Activated T-cell treated with anti-CD3 and anti-CD28 coated beads, Interleukin-2, amount 50 U/mL, for 72 hours (primary cell): ENCODE results near the gene HMCN2. TPM values are rescaled to one million over a fixed set of nuclear protein-coding genes. Genes with fewer than 3 reads are reported as not detected.

Experiments used
- ATAC-seq, 2 donors: fragments of 150-1000 bp; cut with Tn5 transposase; replicated peaks in 1 of 2; 2 replicates each; pipeline ENCODE4 v1.10.0; 2021; ENCODE audit warnings: moderate library complexity in 2 of 2, mild to moderate bottlenecking in 1 of 2
- DNase-seq, 2 donors: peaks; one replicate each; pipeline ENCODE4 v3.0.0; 2021 to 2022; ENCODE audit warnings: mixed read lengths in 1 of 2
- H3K27ac Mint-ChIP-seq: one replicate; pipeline ENCODE4 v1.8.0; 2022; ENCODE audit warnings: mild to moderate bottlenecking, moderate library complexity, mixed read lengths
- H3K27me3 Mint-ChIP-seq: one replicate; pipeline ENCODE4 v1.8.0; 2022; ENCODE audit warnings: low read depth, mixed read lengths
- H3K36me3 Mint-ChIP-seq, 2 donors: one replicate each; pipeline ENCODE4 v1.8.0; 2022; ENCODE audit warnings: mixed read lengths in 2 of 2, mild to moderate bottlenecking in 1 of 2; ENCODE audit not compliant: insufficient read depth in 2 of 2
- H3K4me1 Mint-ChIP-seq: one replicate; pipeline ENCODE4 v1.8.0; 2022; ENCODE audit warnings: low read depth, mixed read lengths
- H3K4me3 Mint-ChIP-seq, 2 donors: one replicate each; pipeline ENCODE4 v1.8.0; 2022; ENCODE audit warnings: mild to moderate bottlenecking in 2 of 2, mixed read lengths in 2 of 2, moderate library complexity in 2 of 2
- H3K9me3 Mint-ChIP-seq, 2 donors: one replicate each; pipeline ENCODE4 v1.8.0; 2022; ENCODE audit warnings: mixed read lengths in 2 of 2
- total RNA-seq, 2 donors: library from RNA; stranded (reverse); gene quantifications; one replicate each; pipeline ENCODE4 v1.2.3, GENCODE V29; 2022

HMCN2 gene
- total RNA-seq, 2 donors from 2014 or later = 0.12 to 0.17 TPM

GRCh38 chr9:130284690-130285089 is 19.1 kb downstream of the HMCN2 start:
- H3K9me3 Mint-ChIP-seq = no peaks in the 10 kb centered on the region
- no peak for DNase-seq
- no peak overlapping the region for H3K4me3 Mint-ChIP-seq
- peaks cover 9% of the 10 kb centered on the region for H3K27me3 Mint-ChIP-seq
- no peaks in the 10 kb centered on the region for H3K4me1 Mint-ChIP-seq
- H3K36me3 Mint-ChIP-seq = no peaks in the 10 kb centered on the region
- ATAC-seq = no peak
- H3K27ac Mint-ChIP-seq = no peak overlapping the region

GRCh38 chr9:130285271-130285670 is 19.7 kb downstream of the HMCN2 start:
- H3K4me3 Mint-ChIP-seq = no peak overlapping the region
- no peaks in the 10 kb centered on the region for H3K9me3 Mint-ChIP-seq
- H3K27ac Mint-ChIP-seq = no peak overlapping the region
- peaks cover 13% of the 10 kb centered on the region for H3K27me3 Mint-ChIP-seq
- ATAC-seq (no peak), DNase-seq (no peak)
- no peaks in the 10 kb centered on the region for H3K36me3 Mint-ChIP-seq
- no peaks in the 10 kb centered on the region for H3K4me1 Mint-ChIP-seq

GRCh38 chr9:130286072-130286770 is 20.7 kb downstream of the HMCN2 start:
- Mint-ChIP-seq H3K36me3 (no peaks in the 10 kb centered on the region), H3K9me3 (no peaks in the 10 kb centered on the region), H3K27ac (no peak overlapping the region), H3K4me3 (no peak overlapping the region), H3K27me3 (peaks cover 16% of the 10 kb centered on the region), H3K4me1 (no peaks in the 10 kb centered on the region)
- no peak for ATAC-seq
- DNase-seq = no peak

- H3K4me1 Mint-ChIP-seq = no peaks in the 10 kb centered on the region
- DNase-seq = no peak
- no peak overlapping the region for H3K4me3 Mint-ChIP-seq
- H3K36me3 Mint-ChIP-seq = no peaks in the 10 kb centered on the region
- H3K27ac Mint-ChIP-seq = no peak overlapping the region
- H3K27me3 Mint-ChIP-seq = peaks cover 16% of the 10 kb centered on the region
- no peaks in the 10 kb centered on the region for H3K9me3 Mint-ChIP-seq
- no peak for ATAC-seq
Measured at GRCh38 chr9:130286781-130287428, 21.3 kb downstream of the HMCN2 start.

- no peak for ATAC-seq
- H3K27ac Mint-ChIP-seq = no peak overlapping the region
- H3K4me3 Mint-ChIP-seq = no peak overlapping the region
- H3K4me1 Mint-ChIP-seq = no peaks in the 10 kb centered on the region
- no peak for DNase-seq
- H3K9me3 Mint-ChIP-seq = no peaks in the 10 kb centered on the region
- peaks cover 16% of the 10 kb centered on the region for H3K27me3 Mint-ChIP-seq
- no peaks in the 10 kb centered on the region for H3K36me3 Mint-ChIP-seq
Measured at GRCh38 chr9:130287736-130288135, 22.2 kb downstream of the HMCN2 start.

- ATAC-seq (no peak), DNase-seq (no peak)
- H3K36me3 Mint-ChIP-seq = no peaks in the 10 kb centered on the region
- H3K4me1 Mint-ChIP-seq = no peaks in the 10 kb centered on the region
- no peak overlapping the region for H3K4me3 Mint-ChIP-seq
- no peaks in the 10 kb centered on the region for H3K9me3 Mint-ChIP-seq
- H3K27ac Mint-ChIP-seq = no peak overlapping the region
- peaks cover 16% of the 10 kb centered on the region for H3K27me3 Mint-ChIP-seq
Measured at GRCh38 chr9:130288393-130288792, 22.8 kb downstream of the HMCN2 start.

- Mint-ChIP-seq H3K27me3 (peaks cover 16% of the 10 kb centered on the region), H3K4me3 (no peak overlapping the region), H3K36me3 (no peaks in the 10 kb centered on the region), H3K27ac (no peak overlapping the region), H3K4me1 (no peaks in the 10 kb centered on the region), H3K9me3 (no peaks in the 10 kb centered on the region)
- no peak for ATAC-seq
- no peak for DNase-seq
Measured at GRCh38 chr9:130288926-130289690, 23.5 kb downstream of the HMCN2 start.

GRCh38 chr9:130289711-130290241 is 24.2 kb downstream of the HMCN2 start:
- Mint-ChIP-seq H3K36me3 (no peaks in the 10 kb centered on the region), H3K9me3 (no peaks in the 10 kb centered on the region), H3K27ac (no peak overlapping the region), H3K4me3 (no peak overlapping the region), H3K27me3 (peaks cover 15% of the 10 kb centered on the region), H3K4me1 (no peaks in the 10 kb centered on the region)
- no peak for DNase-seq
- ATAC-seq = no peak

GRCh38 chr9:130290291-130291181 is 25.0 kb downstream of the HMCN2 start:
- H3K9me3 Mint-ChIP-seq = no peaks in the 10 kb centered on the region
- H3K36me3 Mint-ChIP-seq = no peaks in the 10 kb centered on the region
- H3K4me3 Mint-ChIP-seq = no peak overlapping the region
- peaks cover 21% of the 10 kb centered on the region for H3K27me3 Mint-ChIP-seq
- H3K27ac Mint-ChIP-seq = no peak overlapping the region
- ATAC-seq (no peak), DNase-seq (no peak)
- no peaks in the 10 kb centered on the region for H3K4me1 Mint-ChIP-seq

GRCh38 chr9:130291474-130291873 is 25.9 kb downstream of the HMCN2 start:
- H3K4me1 Mint-ChIP-seq = no peaks in the 10 kb centered on the region
- no peak overlapping the region for H3K4me3 Mint-ChIP-seq
- peaks cover 25% of the 10 kb centered on the region for H3K27me3 Mint-ChIP-seq
- no peaks in the 10 kb centered on the region for H3K36me3 Mint-ChIP-seq
- ATAC-seq (no peak), DNase-seq (no peak)
- H3K27ac Mint-ChIP-seq = no peak overlapping the region
- no peaks in the 10 kb centered on the region for H3K9me3 Mint-ChIP-seq

GRCh38 chr9:130292106-130292505 is 26.5 kb downstream of the HMCN2 start:
- H3K4me3 Mint-ChIP-seq = no peak overlapping the region
- ATAC-seq = no peak
- H3K4me1 Mint-ChIP-seq = no peaks in the 10 kb centered on the region
- H3K27ac Mint-ChIP-seq = no peak overlapping the region
- H3K36me3 Mint-ChIP-seq = no peaks in the 10 kb centered on the region
- no peak for DNase-seq
- H3K27me3 Mint-ChIP-seq = peaks cover 29% of the 10 kb centered on the region
- H3K9me3 Mint-ChIP-seq = no peaks in the 10 kb centered on the region

- no peaks in the 10 kb centered on the region for H3K4me1 Mint-ChIP-seq
- H3K36me3 Mint-ChIP-seq = no peaks in the 10 kb centered on the region
- H3K27ac Mint-ChIP-seq = no peak overlapping the region
- H3K27me3 Mint-ChIP-seq = peaks cover 35% of the 10 kb centered on the region
- H3K9me3 Mint-ChIP-seq = no peaks in the 10 kb centered on the region
- ATAC-seq (no peak), DNase-seq (no peak)
- H3K4me3 Mint-ChIP-seq = no peak overlapping the region
Measured at GRCh38 chr9:130294664-130295063, 29.1 kb downstream of the HMCN2 start.
